ENCODE results near the gene MBD4. TPM values are rescaled to one million over a fixed set of nuclear protein-coding genes. Genes with fewer than 3 reads are reported as not detected.

MBD4 gene
- total and polyA plus RNA-seq, 2 of the 4 experiments (the other 2 are of a cell fraction) = 13.8 to 15.0 TPM

GRCh38 chr3:129439226-129439816, 427 bp downstream of the MBD4 start:
- Histone ChIP-seq H3K9me3 (ENCODE audit: control insufficient read depth, insufficient read depth, low read length) (no peaks in the 10 kb centered on the region), H4K91ac (ENCODE audit: insufficient read depth, low read depth, low read length) (peak overlapping the region; percentile 90), H2AK9ac (replicated peaks; ENCODE audit: low read depth, low read length, poor library complexity) (peak overlapping the region; percentile 90), H3K27me3 (ENCODE audit: control insufficient read depth, insufficient read depth, low read length) (no peaks in the 10 kb centered on the region), H3K79me1 (ENCODE audit: low read depth in 1 of 2, low read length in 2 of 2) (peaks cover 27 to 72% of the 10 kb centered on the region in 2 experiments), H2BK5ac (ENCODE audit: low read depth, low read length, poor library complexity, severe bottlenecking) (peak overlapping the region; percentile 64), H3K4me1 (ENCODE audit: control insufficient read depth, insufficient read depth, low read length) (peaks cover 4% of the 10 kb centered on the region), H2BK15ac (ENCODE audit: low read depth, low read length) (peak overlapping the region; percentile 55; the same call in 1 of the 3 replicates), H4K20me1 (ENCODE audit: insufficient read depth, low read length) (no peaks in the 10 kb centered on the region), H3K4me3 (ENCODE audit: insufficient read depth, low read depth, low read length) (peak overlapping the region; percentile 68), H3K4ac (ENCODE audit: low read depth, low read length) (peak overlapping the region; percentile 80), H3K9me1 (ENCODE audit: insufficient read depth, low read length) (peaks cover 6% of the 10 kb centered on the region; the same call in 1 of the 2 replicates), H3K56ac (ENCODE audit: extremely low read depth, insufficient read depth, low read length) (peak overlapping the region; percentile 75), H2AFZ (replicated peaks; ENCODE audit: low read length, poor library complexity) (peak overlapping the region; percentile 97), H2AK5ac (ENCODE audit: low read depth, low read length) (peak overlapping the region; percentile 71), H3K9ac (ENCODE audit: low read depth, low read length) (peak overlapping the region; percentile 95), H3K36me3 (ENCODE audit: control insufficient read depth, insufficient read depth, low read length) (peaks cover 10% of the 10 kb centered on the region), H2BK20ac (ENCODE audit: low read depth, low read length) (no peak overlapping the region), H3K18ac (ENCODE audit: low read depth, low read length) (peak overlapping the region; percentile 56), H3K27ac (ENCODE audit: insufficient read depth, low read length) (peak overlapping the region; percentile 76), H3K4me2 (ENCODE audit: low read depth, low read length) (peak overlapping the region; percentile 71), H3K14ac (replicated peaks; ENCODE audit: low read depth, low read length) (peak overlapping the region; percentile 84), H3K23ac (ENCODE audit: low read depth, low read length) (peak overlapping the region; percentile 75), H4K8ac (ENCODE audit: low read depth in 2 of 2, low read length in 2 of 2) (peak overlapping the region; percentile 64 to 85), H4K5ac (ENCODE audit: low read depth, low read length) (peak overlapping the region; percentile 48; the same call in 1 of the 2 replicates), H2BK120ac (ENCODE audit: low read depth, low read length) (peak overlapping the region; percentile 52; the same call in 1 of the 2 replicates)
- DNase-seq (no peak), ATAC-seq (ENCODE audit: low read depth) (0 out of 2 replicates have a peak, but pooled peaks have one; percentile 2)
- POLR2A ChIA-PET (ENCODE audit: unreplicated experiment) = interaction anchor here (0.5 to 0.7 kb wide), 4 partner anchors 64 to 445 kb away, joined by 3 to 8 read pairs (median 3); no protein-coding TSS in a partner anchor
- WGBS, 2 experiments (ENCODE audit: extremely low coverage in 2 of 2, insufficient read length in 1 of 2) = 0% methylated on average over 11 of the region's 17 CpGs; no CpG with 5 or more reads in 1 of the 2 experiments
- intact Hi-C loops (cut with micrococcal nuclease) (no loop called here), in situ Hi-C loops (cut with MboI; ENCODE audit: low sequenced_read_pairs) (no loop called here), dilution Hi-C loops (cut with HindIII; ENCODE audit: low sequenced_read_pairs, unreplicated experiment) (no loop called here)
- no TSS peak for BruUV-seq (replicated peaks)
- TF ChIP-seq CTCF (conservative IDR thresholded peaks at IDR 0.05; ENCODE audit: low read depth, low read length) (no peak), MXI1 (IDR thresholded peaks at IDR 0.05; ENCODE audit: borderline replicate concordance, low read depth, low read length) (no peak), BHLHE40 (IDR thresholded peaks at IDR 0.05; ENCODE audit: low read depth, low read length) (no peak), RCOR1 (IDR thresholded peaks at IDR 0.05; ENCODE audit: insufficient replicate concordance, low read length) (peak; percentile 31)
- CTCF ChIA-PET = no interaction called here

Measured in IMR-90 (cell line).